Endothelial cell (in vitro differentiated cells): ENCODE measurements around the gene SURF1. TPM values are rescaled to one million over a fixed set of nuclear protein-coding genes. Genes with fewer than 3 reads are reported as not detected.
"Not testable (repeated sequence)": the region's sequence is repeated elsewhere in the genome, so short reads cannot be mapped to it uniquely, and the experiment has no call there.

Source experiments
- DNase-seq: peaks from one replicate; pipeline ENCODE4 v3.0.0; 2021; ENCODE audit warnings: low spot score
- H3K27ac Mint-ChIP-seq: one replicate; pipeline ENCODE4 v1.8.0; 2021; ENCODE audit warnings: mixed read lengths, inconsistent platforms; ENCODE audit not compliant: unreplicated experiment
- H3K27me3 Mint-ChIP-seq: one replicate; pipeline ENCODE4 v1.8.0; 2021; ENCODE audit warnings: mild to moderate bottlenecking, moderate library complexity, mixed read lengths, inconsistent platforms; ENCODE audit not compliant: unreplicated experiment
- H3K36me3 Mint-ChIP-seq: one replicate; pipeline ENCODE4 v1.8.0; 2021; ENCODE audit warnings: mild to moderate bottlenecking, low read depth, mixed read lengths, inconsistent platforms; ENCODE audit not compliant: unreplicated experiment
- H3K4me1 Mint-ChIP-seq: one replicate; pipeline ENCODE4 v1.8.0; 2021; ENCODE audit warnings: mild to moderate bottlenecking, mixed read lengths, inconsistent platforms; ENCODE audit not compliant: unreplicated experiment
- H3K4me3 Mint-ChIP-seq: one replicate; pipeline ENCODE4 v1.8.0; 2021; ENCODE audit warnings: mild to moderate bottlenecking, mixed read lengths, inconsistent platforms; ENCODE audit not compliant: unreplicated experiment
- H3K9me3 Mint-ChIP-seq: one replicate; pipeline ENCODE4 v1.8.0; 2021; ENCODE audit warnings: mixed read lengths, inconsistent platforms; ENCODE audit not compliant: unreplicated experiment
- total RNA-seq: library from RNA; stranded (reverse); fragmentation: NEBNext Ultra II Directional; extraction: Animal tissue kit (Norgen Biotek cat#: 25700); gene quantifications from one replicate; pipeline ENCODE4 v1.2.1, GENCODE V29; 2021; ENCODE audit not compliant: unreplicated experiment
- TF ChIP-seq, protein P1 (sequence below): fragments of 200-600 bp; sonication (generic); IDR thresholded peaks from one replicate; pipeline ENCODE4 v1.5.0; 2021; ENCODE audit warnings: antibody characterized with exemption; ENCODE audit not compliant: unreplicated experiment

The SURF1 gene
- total RNA-seq, 1 donor from 2014 or later, result 36.2 TPM

DNA sequence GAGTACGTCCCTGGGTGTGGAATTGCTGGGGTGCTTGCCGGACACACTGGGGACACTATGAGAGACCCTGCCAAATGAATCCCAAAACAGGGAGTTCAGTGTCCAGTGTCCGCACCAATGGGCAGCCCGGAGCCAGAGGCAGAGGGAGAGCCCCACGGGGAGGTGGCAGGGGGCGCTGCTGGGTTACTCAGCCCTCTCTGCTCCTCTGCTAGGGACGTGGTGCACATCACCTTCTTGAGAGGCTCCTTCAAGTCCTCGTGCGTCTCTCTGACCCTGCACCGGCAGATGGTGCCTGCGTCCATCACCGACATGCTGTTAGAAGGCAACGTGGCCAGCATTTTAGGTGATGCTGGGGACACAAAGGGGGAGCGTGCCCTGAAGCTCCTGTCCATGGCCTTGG lies 40.7 kb upstream of the SURF1 start:
- DNase-seq, result peak; percentile 65
- no peaks in the 10 kb centered on the region for H3K9me3 Mint-ChIP-seq

DNA sequence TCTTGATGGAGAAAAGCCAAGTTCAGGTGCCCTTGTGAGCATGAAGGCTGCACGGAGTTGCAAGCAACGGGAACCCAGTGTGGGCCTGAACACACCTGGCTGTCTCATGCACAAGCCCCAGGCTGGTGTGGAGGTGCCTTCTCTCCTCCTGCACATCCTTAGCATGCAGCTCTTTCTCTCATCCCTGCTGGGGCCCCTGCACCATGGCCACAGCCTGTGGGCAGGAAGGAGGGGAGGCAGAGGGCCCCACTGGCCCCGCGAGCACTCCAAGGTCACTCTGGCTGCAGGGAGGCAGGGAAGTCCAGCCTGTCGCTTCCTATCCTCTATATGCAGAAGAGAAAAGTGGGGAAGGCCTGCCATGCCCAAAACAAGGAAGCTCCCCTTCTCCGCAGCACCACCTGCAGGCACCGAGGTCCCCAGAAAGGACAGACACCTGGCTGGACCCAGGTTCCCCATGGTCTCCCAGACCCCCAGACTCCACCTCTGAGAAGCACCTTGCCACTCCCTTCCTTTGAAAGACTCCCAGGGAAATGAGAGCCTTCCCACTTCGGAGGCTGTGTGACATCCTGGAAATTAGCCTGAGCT lies 38.5 kb upstream of the SURF1 start:
- TF ChIP-seq, protein P1, sequence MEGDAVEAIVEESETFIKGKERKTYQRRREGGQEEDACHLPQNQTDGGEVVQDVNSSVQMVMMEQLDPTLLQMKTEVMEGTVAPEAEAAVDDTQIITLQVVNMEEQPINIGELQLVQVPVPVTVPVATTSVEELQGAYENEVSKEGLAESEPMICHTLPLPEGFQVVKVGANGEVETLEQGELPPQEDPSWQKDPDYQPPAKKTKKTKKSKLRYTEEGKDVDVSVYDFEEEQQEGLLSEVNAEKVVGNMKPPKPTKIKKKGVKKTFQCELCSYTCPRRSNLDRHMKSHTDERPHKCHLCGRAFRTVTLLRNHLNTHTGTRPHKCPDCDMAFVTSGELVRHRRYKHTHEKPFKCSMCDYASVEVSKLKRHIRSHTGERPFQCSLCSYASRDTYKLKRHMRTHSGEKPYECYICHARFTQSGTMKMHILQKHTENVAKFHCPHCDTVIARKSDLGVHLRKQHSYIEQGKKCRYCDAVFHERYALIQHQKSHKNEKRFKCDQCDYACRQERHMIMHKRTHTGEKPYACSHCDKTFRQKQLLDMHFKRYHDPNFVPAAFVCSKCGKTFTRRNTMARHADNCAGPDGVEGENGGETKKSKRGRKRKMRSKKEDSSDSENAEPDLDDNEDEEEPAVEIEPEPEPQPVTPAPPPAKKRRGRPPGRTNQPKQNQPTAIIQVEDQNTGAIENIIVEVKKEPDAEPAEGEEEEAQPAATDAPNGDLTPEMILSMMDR, result no peak

More for the DNA sequence above, 40.7 kb upstream of the SURF1 start:
- TF ChIP-seq, protein P1, result peak; percentile 13
- peaks cover 8% of the 10 kb centered on the region for H3K27me3 Mint-ChIP-seq
- no peak overlapping the region for H3K27ac Mint-ChIP-seq
- H3K4me1 Mint-ChIP-seq, result no peaks in the 10 kb centered on the region
- no peaks in the 10 kb centered on the region for H3K36me3 Mint-ChIP-seq
- H3K4me3 Mint-ChIP-seq, result no peak overlapping the region

DNA sequence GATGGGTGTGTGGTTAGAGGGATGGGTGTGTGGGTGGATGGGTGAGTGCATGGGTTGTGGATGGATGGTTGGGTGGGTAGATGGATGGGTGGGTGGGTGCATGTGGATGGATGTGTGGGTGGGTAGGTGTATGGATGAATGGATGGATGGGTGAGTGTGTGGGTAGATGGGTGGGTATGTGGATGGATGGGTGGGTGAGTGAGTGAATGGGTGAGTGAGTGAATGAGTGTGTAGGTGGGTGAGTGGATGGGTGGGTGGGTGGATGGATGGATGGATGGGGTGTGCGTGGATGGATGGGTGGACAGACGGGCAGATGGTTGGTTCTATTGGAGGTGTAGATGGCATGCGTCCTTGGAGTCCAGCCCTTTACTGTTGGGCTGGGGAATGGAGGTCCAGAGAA lies 37.1 kb upstream of the SURF1 start:
- Mint-ChIP-seq H3K9me3 (no peaks in the 10 kb centered on the region), H3K4me3 (no peak overlapping the region), H3K27me3 (peaks cover 8% of the 10 kb centered on the region), H3K36me3 (no peaks in the 10 kb centered on the region), H3K4me1 (no peaks in the 10 kb centered on the region), H3K27ac (no peak overlapping the region)
- DNase-seq, result no peak
- TF ChIP-seq, protein P1, result no peak

More for the DNA sequence above, 38.5 kb upstream of the SURF1 start:
- Mint-ChIP-seq H3K4me3 (no peak overlapping the region), H3K27me3 (peaks cover 8% of the 10 kb centered on the region), H3K9me3 (no peaks in the 10 kb centered on the region), H3K4me1 (no peaks in the 10 kb centered on the region), H3K36me3 (no peaks in the 10 kb centered on the region), H3K27ac (no peak overlapping the region)
- DNase-seq, result no peak

DNA sequence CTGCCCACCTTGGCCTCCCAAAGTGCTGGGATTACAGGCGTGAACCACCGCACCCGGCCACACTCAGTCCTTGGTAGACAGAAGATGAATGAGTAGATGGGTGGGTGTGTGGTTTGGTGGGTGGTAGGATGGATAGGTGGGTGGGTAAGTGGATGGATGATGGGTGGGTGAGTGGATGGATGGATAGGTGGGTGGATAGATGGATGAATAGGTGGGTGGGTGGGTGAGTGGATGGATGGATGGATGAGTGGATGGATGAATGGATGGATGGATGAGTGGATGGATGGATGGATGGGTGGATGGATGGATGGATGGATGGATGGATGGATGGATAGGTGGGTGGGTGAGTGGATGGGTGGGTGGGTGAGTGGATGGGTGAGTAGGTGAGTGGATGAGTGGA lies 36.0 kb upstream of the SURF1 start:
- H3K36me3 Mint-ChIP-seq, H3K27me3 Mint-ChIP-seq, H3K9me3 Mint-ChIP-seq, H3K4me3 Mint-ChIP-seq, H3K4me1 Mint-ChIP-seq, H3K27ac Mint-ChIP-seq, DNase-seq: not testable (repeated sequence)

DNA sequence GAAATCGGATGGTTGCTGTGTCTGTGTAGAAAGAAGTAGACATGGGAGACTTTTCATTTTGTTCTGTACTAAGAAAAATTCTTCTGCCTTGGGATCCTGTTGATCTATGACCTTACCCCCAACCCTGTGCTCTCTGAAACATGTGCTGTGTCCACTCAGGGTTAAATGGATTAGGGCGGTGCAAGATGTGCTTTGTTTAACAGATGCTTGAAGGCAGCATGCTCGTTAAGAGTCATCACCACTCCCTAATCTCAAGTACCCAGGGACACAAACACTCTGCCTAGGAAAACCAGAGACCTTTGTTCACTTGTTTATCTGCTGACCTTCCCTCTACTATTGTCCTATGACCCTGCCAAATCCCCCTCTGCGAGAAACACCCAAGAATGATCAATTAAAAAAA lies 35.2 kb upstream of the SURF1 start:
- peaks cover 10% of the 10 kb centered on the region for H3K27me3 Mint-ChIP-seq
- not testable (repeated sequence) for H3K27ac Mint-ChIP-seq, H3K36me3 Mint-ChIP-seq, DNase-seq, H3K4me1 Mint-ChIP-seq, H3K4me3 Mint-ChIP-seq, H3K9me3 Mint-ChIP-seq

DNA sequence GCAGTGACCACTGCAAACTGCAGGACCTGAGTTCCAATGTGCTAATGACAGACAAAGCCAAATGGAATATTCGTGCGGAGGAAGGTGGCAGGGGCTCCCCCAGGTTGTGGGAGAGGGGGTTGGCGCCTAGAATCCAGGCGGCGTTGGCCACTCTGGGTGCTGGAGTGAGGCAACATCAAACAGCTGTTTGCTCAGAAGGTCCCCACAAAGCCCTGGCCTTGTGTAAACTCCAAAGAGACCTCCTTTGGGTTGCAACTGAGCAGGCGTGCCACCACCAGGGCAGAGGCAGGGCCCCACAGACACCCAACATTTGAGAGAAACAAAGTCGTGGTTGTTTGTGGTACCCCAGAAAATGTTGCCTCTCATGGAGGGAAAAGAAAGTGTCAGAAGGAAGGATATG lies 34.4 kb upstream of the SURF1 start:
- no peaks in the 10 kb centered on the region for H3K9me3 Mint-ChIP-seq
- H3K36me3 Mint-ChIP-seq, result no peaks in the 10 kb centered on the region
- TF ChIP-seq, protein P1, result no peak
- H3K4me1 Mint-ChIP-seq, result no peaks in the 10 kb centered on the region
- H3K27ac Mint-ChIP-seq, result no peak overlapping the region
- H3K4me3 Mint-ChIP-seq, result no peak overlapping the region
- peaks cover 5% of the 10 kb centered on the region for H3K27me3 Mint-ChIP-seq
- no peak for DNase-seq
